OCI-LY7 (cell line): ENCODE data around the gene GOLGA3. TPM values are rescaled to one million over a fixed set of nuclear protein-coding genes. Genes with fewer than 3 reads are reported as not detected.
"Not testable (repeated sequence)": the region's sequence is repeated elsewhere in the genome, so short reads cannot be mapped to it uniquely, and the experiment has no call there.

ENCODE experiments used
- BruUV-seq: library from RNA; stranded (reverse); fragments of 400-500 nt; replicated peaks from 2 replicates; lab custom pipeline; 2021; lab: Mats Ljungman, UMichigan
- CTCF ChIA-PET: fragments of 300-600 bp; sonication (Branson Sonifier 250); formaldehyde crosslinking; loops from one replicate; lab custom pipeline; 2022; ENCODE audit warnings: antibody characterized with exemption; ENCODE audit not compliant: unreplicated experiment; lab: Charles Lee
- POLR2A ChIA-PET: fragments of 300-600 bp; sonication (Branson Sonifier 250); formaldehyde crosslinking; loops from one replicate; lab custom pipeline; 2022; ENCODE audit warnings: antibody characterized with exemption; lab: Charles Lee
- DNase-seq: peaks from one replicate; pipeline ENCODE4 v3.0.0-alpha.2; 2015; ENCODE audit warnings: low spot score
- H2AFZ ChIP-seq: fragments of 200-600 bp; sonication (generic), shearing (Covaris generic); 2 replicates; pipeline ENCODE4 v1.6.1; 2014; ENCODE audit warnings: mild to moderate bottlenecking, antibody characterized with exemption, low read length, moderate library complexity
- H3K27ac ChIP-seq: fragments of 200-600 bp; sonication (generic); 2 replicates; pipeline ENCODE4 v1.5.1; 2014; ENCODE audit warnings: mixed run types, low read depth, mild to moderate bottlenecking, moderate library complexity, low read length, inconsistent platforms; ENCODE audit not compliant: poor library complexity, severe bottlenecking
- H3K36me3 ChIP-seq: fragments of 200-600 bp; sonication (generic); 2 replicates; pipeline ENCODE4 v1.6.1; 2014; ENCODE audit warnings: mild to moderate bottlenecking, antibody characterized with exemption, low read length, moderate library complexity, mixed read lengths; ENCODE audit not compliant: insufficient read depth
- H3K4me1 ChIP-seq: fragments of 200-600 bp; sonication (generic); 2 replicates; pipeline ENCODE4 v1.5.1; 2014; ENCODE audit warnings: mild to moderate bottlenecking, low read length; ENCODE audit not compliant: insufficient read depth, poor library complexity, severe bottlenecking
- H3K4me2 ChIP-seq: fragments of 200-600 bp; sonication (generic); 2 replicates; pipeline ENCODE4 v1.6.1; 2014; ENCODE audit warnings: mild to moderate bottlenecking, low read length
- H3K4me3 ChIP-seq: fragments of 200-600 bp; sonication (generic); 2 replicates; pipeline ENCODE4 v1.5.1; 2014; ENCODE audit warnings: mild to moderate bottlenecking, low read depth, low read length; ENCODE audit not compliant: poor library complexity, severe bottlenecking
- H3K79me2 ChIP-seq: fragments of 200-600 bp; sonication (generic); 2 replicates; pipeline ENCODE4 v1.6.1; 2016; ENCODE audit warnings: low read depth, mild to moderate bottlenecking, low read length, moderate library complexity, mixed read lengths; ENCODE audit not compliant: insufficient read depth
- H3K9me2 ChIP-seq: fragments of 200-600 bp; sonication (generic); 2 replicates; pipeline ENCODE4 v1.6.1; 2016; ENCODE audit warnings: mild to moderate bottlenecking, low read length, mixed read lengths; ENCODE audit not compliant: insufficient read depth
- H3K9me3 ChIP-seq: fragments of 200-600 bp; sonication (generic); 2 replicates; pipeline ENCODE4 v1.6.1; 2014; ENCODE audit warnings: mild to moderate bottlenecking, mixed run types, low read length, mixed read lengths
- H4K20me1 ChIP-seq: fragments of 200-600 bp; sonication (generic); 2 replicates; pipeline ENCODE4 v1.6.1; 2014; ENCODE audit warnings: mild to moderate bottlenecking, antibody characterized with exemption, low read length, moderate library complexity, mixed read lengths; ENCODE audit not compliant: insufficient read depth
- EZH2phosphoT487 ChIP-seq: fragments of 200-600 bp; sonication (generic); IDR thresholded peaks from 2 replicates; pipeline ENCODE4 v1.6.1; 2018; ENCODE audit warnings: low read depth, borderline replicate concordance, mild to moderate bottlenecking, mixed run types, antibody characterized with exemption, low read length, moderate library complexity, mixed read lengths
- intact Hi-C: fragments of 100-400 bp; cut with micrococcal nuclease; formaldehyde crosslinking; loops from one replicate; pipeline ENCODE4 v1.10.0; 2022; ENCODE audit not compliant: unreplicated experiment
- total RNA-seq, 2 experiments: library from RNA; depleted of rRNA in 1 of 2; stranded (reverse); fragments of >200 nt in 1 of 2; shearing (Covaris generic) in 1 of 2; gene quantifications; 2 replicates each; pipeline ENCODE4 v1.2.3, GENCODE V29; 2014 to 2022
- TF ChIP-seq, protein P1 (sequence below): fragments of 200-600 bp; sonication (generic); conservative IDR thresholded peaks from 2 replicates; pipeline ENCODE4 v1.5.1; 2014; ENCODE audit warnings: mild to moderate bottlenecking, antibody characterized with exemption, low read length, moderate library complexity, mixed read lengths

The GOLGA3 gene
- total RNA-seq, 2 experiments from 2014 or later, result 51.2 to 77.9 TPM

DNA sequence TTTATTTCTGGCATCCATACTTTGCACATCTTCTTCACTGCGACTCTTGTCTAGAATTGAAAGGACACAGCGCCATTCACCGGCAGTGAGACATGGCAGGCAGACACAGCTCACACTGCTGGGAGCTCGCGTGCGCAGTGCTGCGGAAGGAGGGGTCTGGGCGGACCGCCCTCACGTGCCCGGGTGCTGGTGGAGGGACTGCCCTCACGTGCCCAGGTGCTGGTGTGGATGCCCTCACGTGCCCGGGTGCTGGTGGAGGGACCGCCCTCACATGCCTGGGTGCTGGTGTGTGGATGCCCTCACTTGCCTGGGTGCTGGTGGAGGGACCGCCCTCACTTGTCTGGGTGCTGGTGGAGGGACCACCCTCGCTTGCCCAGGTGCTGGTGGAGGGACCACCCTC lies 27.9 kb upstream of the GOLGA3 start:
- BruUV-seq, result no TSS peak
- DNase-seq, result no peak
- Histone ChIP-seq H3K79me2 (no peaks in the 10 kb centered on the region), H3K4me2 (no peak overlapping the region), H2AFZ (no peak overlapping the region), H4K20me1 (no peaks in the 10 kb centered on the region), H3K36me3 (peaks cover 74% of the 10 kb centered on the region), H3K9me3 (no peaks in the 10 kb centered on the region), H3K4me1 (no peaks in the 10 kb centered on the region), H3K9me2 (no peaks in the 10 kb centered on the region), H3K27ac (no peak overlapping the region), H3K4me3 (no peak overlapping the region)
- ChIA-PET POLR2A (no interaction called here), CTCF (no interaction called here)
- intact Hi-C loops, result no loop called here
- TF ChIP-seq EZH2phosphoT487, result no peak
- TF ChIP-seq, protein P1, sequence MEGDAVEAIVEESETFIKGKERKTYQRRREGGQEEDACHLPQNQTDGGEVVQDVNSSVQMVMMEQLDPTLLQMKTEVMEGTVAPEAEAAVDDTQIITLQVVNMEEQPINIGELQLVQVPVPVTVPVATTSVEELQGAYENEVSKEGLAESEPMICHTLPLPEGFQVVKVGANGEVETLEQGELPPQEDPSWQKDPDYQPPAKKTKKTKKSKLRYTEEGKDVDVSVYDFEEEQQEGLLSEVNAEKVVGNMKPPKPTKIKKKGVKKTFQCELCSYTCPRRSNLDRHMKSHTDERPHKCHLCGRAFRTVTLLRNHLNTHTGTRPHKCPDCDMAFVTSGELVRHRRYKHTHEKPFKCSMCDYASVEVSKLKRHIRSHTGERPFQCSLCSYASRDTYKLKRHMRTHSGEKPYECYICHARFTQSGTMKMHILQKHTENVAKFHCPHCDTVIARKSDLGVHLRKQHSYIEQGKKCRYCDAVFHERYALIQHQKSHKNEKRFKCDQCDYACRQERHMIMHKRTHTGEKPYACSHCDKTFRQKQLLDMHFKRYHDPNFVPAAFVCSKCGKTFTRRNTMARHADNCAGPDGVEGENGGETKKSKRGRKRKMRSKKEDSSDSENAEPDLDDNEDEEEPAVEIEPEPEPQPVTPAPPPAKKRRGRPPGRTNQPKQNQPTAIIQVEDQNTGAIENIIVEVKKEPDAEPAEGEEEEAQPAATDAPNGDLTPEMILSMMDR, result no peak

- POLR2A ChIA-PET, H3K79me2 ChIP-seq, DNase-seq, BruUV-seq, H2AFZ ChIP-seq, H3K9me2 ChIP-seq, H4K20me1 ChIP-seq, H3K9me3 ChIP-seq, H3K27ac ChIP-seq, H3K4me3 ChIP-seq, CTCF ChIA-PET, H3K4me1 ChIP-seq, H3K4me2 ChIP-seq, intact Hi-C loops: not testable (repeated sequence)
- H3K36me3 ChIP-seq, result peaks cover 74% of the 10 kb centered on the region
Measured at GRCh38 chr12:132855211-132855610, 26.5 kb upstream of the GOLGA3 start.

DNA sequence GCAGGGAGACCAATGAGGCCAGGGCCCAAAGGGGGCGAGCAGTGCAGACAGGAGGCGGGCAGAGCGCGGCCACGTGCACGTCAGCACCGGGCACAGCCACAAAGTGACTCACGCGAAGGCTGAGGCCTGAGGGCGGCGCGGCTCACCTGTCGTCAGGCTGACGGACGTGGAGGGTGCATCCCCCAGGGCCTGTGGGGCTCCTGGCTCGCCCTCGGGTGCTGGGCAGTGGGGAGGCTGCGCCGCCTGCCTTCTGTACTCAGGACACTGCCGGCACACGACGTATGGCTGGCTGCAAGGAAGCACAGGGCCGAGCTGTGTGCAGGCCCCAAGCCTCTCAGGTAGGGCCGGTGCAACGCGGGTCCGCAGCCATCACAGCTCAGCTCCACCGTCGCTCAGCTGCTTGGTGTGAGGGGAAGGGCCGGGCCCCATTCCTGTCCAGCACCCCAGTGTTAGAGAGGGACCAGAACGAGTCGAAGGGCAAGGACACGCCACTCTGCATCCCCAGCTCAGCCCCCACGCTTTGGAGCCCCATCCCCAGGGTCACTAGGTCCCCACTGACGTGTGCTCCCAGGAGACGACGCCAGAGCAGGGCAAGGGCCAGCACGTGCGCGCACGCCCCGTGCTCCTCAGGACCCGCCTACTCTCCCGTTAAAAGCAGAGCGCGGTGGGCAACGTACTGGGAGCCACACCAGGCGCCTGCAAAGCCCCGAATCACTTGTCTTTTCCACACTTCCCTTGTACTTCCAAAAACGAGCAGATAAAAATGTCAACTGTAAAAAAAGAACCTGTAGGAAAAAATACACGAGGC lies 24.8 kb upstream of the GOLGA3 start:
- Histone ChIP-seq H2AFZ (no peak overlapping the region), H3K27ac (no peak overlapping the region), H3K79me2 (no peaks in the 10 kb centered on the region), H3K4me1 (no peaks in the 10 kb centered on the region), H3K4me2 (no peak overlapping the region), H3K9me3 (no peaks in the 10 kb centered on the region), H3K9me2 (no peaks in the 10 kb centered on the region), H3K4me3 (no peak overlapping the region), H3K36me3 (peaks cover 67% of the 10 kb centered on the region), H4K20me1 (no peaks in the 10 kb centered on the region)
- no peak for DNase-seq
- ChIA-PET CTCF (no interaction called here), POLR2A (no interaction called here)
- intact Hi-C loops, result no loop called here
- TF ChIP-seq, protein P1, result no peak
- no peak for TF ChIP-seq EZH2phosphoT487
- TSS peak; percentile 53 for BruUV-seq
